HK-2 (cell line): ENCODE results near the gene LNPEP.

ENCODE experiments used
- DNase-seq: peaks from one replicate; pipeline ENCODE4 v3.0.0-alpha.2; 2018; ENCODE audit not compliant: unreplicated experiment

LNPEP gene

GRCh38 chr5:96935559-96936430 lies at the start of gene LNPEP:
LNPEP (plus strand) TSS chr5:96936080; CDS start chr5:96936156, 76 bp downstream.
- peak; percentile 94 for DNase-seq

GRCh38 chr5:96893342-96893741 lies 42.5 kb upstream of the LNPEP start:
- peak; percentile 26 for DNase-seq

GRCh38 chr5:96896276-96896675 lies 39.6 kb upstream of the LNPEP start:
- no peak for DNase-seq

GRCh38 chr5:96896806-96897205 lies 39.1 kb upstream of the LNPEP start:
- no peak for DNase-seq

- DNase-seq, result no peak
These were observed 34.5 kb upstream of the LNPEP start for GRCh38 chr5:96901384-96901783.

- DNase-seq, result no peak
These were observed 34.0 kb upstream of the LNPEP start for GRCh38 chr5:96901841-96902240.

- DNase-seq, result no peak
These were observed 33.0 kb upstream of the LNPEP start for GRCh38 chr5:96902876-96903275.

GRCh38 chr5:96903300-96903699 lies 32.6 kb upstream of the LNPEP start:
- DNase-seq, result no peak

GRCh38 chr5:96904054-96904931 lies 31.6 kb upstream of the LNPEP start:
- DNase-seq, result no peak

- DNase-seq, result no peak
These were observed 30.0 kb upstream of the LNPEP start for GRCh38 chr5:96905864-96906263.

- DNase-seq, result no peak
These were observed 26.9 kb upstream of the LNPEP start for GRCh38 chr5:96909003-96909402.

- DNase-seq, result no peak
These were observed 26.4 kb upstream of the LNPEP start for GRCh38 chr5:96909435-96909834.

GRCh38 chr5:96911139-96911538 lies 24.7 kb upstream of the LNPEP start:
- DNase-seq, result no peak

- no peak for DNase-seq
These were observed 22.6 kb upstream of the LNPEP start for GRCh38 chr5:96913233-96913632.

GRCh38 chr5:96919754-96920197 lies 16.1 kb upstream of the LNPEP start:
- no peak for DNase-seq

GRCh38 chr5:96920744-96921355 lies 15.0 kb upstream of the LNPEP start:
- DNase-seq, result no peak

- DNase-seq, result no peak
These were observed 13.2 kb upstream of the LNPEP start for GRCh38 chr5:96922499-96923244.

GRCh38 chr5:96924016-96924443 lies 11.8 kb upstream of the LNPEP start:
- DNase-seq, result no peak

- DNase-seq, result no peak
These were observed 9.6 kb upstream of the LNPEP start for GRCh38 chr5:96926276-96926675.

- no peak for DNase-seq
These were observed 8.9 kb upstream of the LNPEP start for GRCh38 chr5:96927008-96927407.

- DNase-seq, result no peak
These were observed 6.8 kb upstream of the LNPEP start for GRCh38 chr5:96928931-96929708.
